Hepatocyte (in vitro differentiated cells): ENCODE measurements around the gene THOC1. TPM values are rescaled to one million over a fixed set of nuclear protein-coding genes. Genes with fewer than 3 reads are reported as not detected.

Source experiments
- DNase-seq: peaks from one replicate; pipeline ENCODE4 v3.0.0-alpha.2; 2016; ENCODE audit warnings: low spot score
- H2AFZ ChIP-seq: fragments of 200-600 bp; sonication (generic); 2 replicates; pipeline ENCODE4 v1.6.0; 2016; ENCODE audit warnings: antibody characterized with exemption, mild to moderate bottlenecking
- H3K27ac ChIP-seq: fragments of 200-600 bp; sonication (generic); 2 replicates; pipeline ENCODE4 v1.5.1; 2016; ENCODE audit warnings: mild to moderate bottlenecking
- H3K27me3 ChIP-seq: fragments of 200-600 bp; sonication (generic); 2 replicates; pipeline ENCODE4 v1.6.1; 2016
- H3K36me3 ChIP-seq: fragments of 200-600 bp; sonication (generic); replicated peaks from 2 replicates; pipeline ENCODE4 v1.5.1; 2016; ENCODE audit warnings: low read depth; ENCODE audit not compliant: insufficient read depth
- H3K4me1 ChIP-seq: fragments of 200-600 bp; sonication (generic); 2 replicates; pipeline ENCODE4 v1.5.1; 2016; ENCODE audit warnings: mild to moderate bottlenecking, moderate library complexity; ENCODE audit not compliant: insufficient read depth
- H3K4me2 ChIP-seq: fragments of 200-600 bp; sonication (generic); 2 replicates; pipeline ENCODE4 v1.6.0; 2016
- H3K4me3 ChIP-seq: fragments of 200-600 bp; sonication (generic); 2 replicates; pipeline ENCODE4 v1.5.1; 2016; ENCODE audit warnings: mild to moderate bottlenecking
- H3K79me2 ChIP-seq: fragments of 200-600 bp; sonication (generic); 2 replicates; pipeline ENCODE4 v1.6.0; 2017; ENCODE audit warnings: mild to moderate bottlenecking
- H3K9me2 ChIP-seq: fragments of 200-600 bp; sonication (generic); replicated peaks from 2 replicates; pipeline ENCODE4 v1.6.0; 2017; ENCODE audit warnings: mild to moderate bottlenecking; ENCODE audit not compliant: insufficient read depth
- H3K9me3 ChIP-seq: fragments of 200-600 bp; sonication (generic); 2 replicates; pipeline ENCODE4 v1.5.1; 2016; ENCODE audit warnings: low read depth, mild to moderate bottlenecking
- H4K20me1 ChIP-seq: fragments of 200-600 bp; sonication (generic); 2 replicates; pipeline ENCODE4 v1.6.0; 2016; ENCODE audit warnings: mild to moderate bottlenecking; ENCODE audit not compliant: insufficient read depth, poor library complexity, severe bottlenecking
- EZH2 ChIP-seq: fragments of 200-600 bp; sonication (generic); IDR thresholded peaks from 2 replicates; pipeline ENCODE4 v1.6.1; 2016; ENCODE audit warnings: antibody characterized with exemption, mild to moderate bottlenecking, borderline replicate concordance
- EZH2phosphoT487 ChIP-seq: fragments of 200-600 bp; sonication (generic); IDR thresholded peaks from one replicate; pipeline ENCODE4 v1.6.1; 2018; ENCODE audit warnings: antibody characterized with exemption, mild to moderate bottlenecking, low read depth, moderate library complexity; ENCODE audit not compliant: unreplicated experiment, severe bottlenecking
- WGBS: methylation state at CpG from one replicate; pipeline ENCODE4 v1.1.6; 2016; ENCODE audit warnings: low lambda C conversion rate; ENCODE audit errors: missing lambda C conversion rate; 5-methylcytosine and 5-hydroxymethylcytosine counted together
- polyA plus RNA-seq: library from polyadenylated mRNA; unstranded; fragments of >200 nt; fragmentation: Nextera tagmentation; extraction: Ambion mirVana; gene quantifications from 2 replicates; pipeline ENCODE4 v1.2.1, GENCODE V29; 2016
- total RNA-seq: library from RNA; depleted of rRNA; stranded (reverse); fragments of >200 nt; gene quantifications from 2 replicates; pipeline ENCODE4 v1.2.3, GENCODE V29; 2014
- TF ChIP-seq, protein P1 (sequence below): fragments of 200-600 bp; sonication (generic); IDR thresholded peaks from 2 replicates; pipeline ENCODE4 v1.5.1; 2016; ENCODE audit warnings: antibody characterized with exemption, mild to moderate bottlenecking; ENCODE audit not compliant: poor library complexity

THOC1 gene
- total and polyA plus RNA-seq, 2 experiments from 2014 or later = 28.9 to 50.3 TPM

DNA sequence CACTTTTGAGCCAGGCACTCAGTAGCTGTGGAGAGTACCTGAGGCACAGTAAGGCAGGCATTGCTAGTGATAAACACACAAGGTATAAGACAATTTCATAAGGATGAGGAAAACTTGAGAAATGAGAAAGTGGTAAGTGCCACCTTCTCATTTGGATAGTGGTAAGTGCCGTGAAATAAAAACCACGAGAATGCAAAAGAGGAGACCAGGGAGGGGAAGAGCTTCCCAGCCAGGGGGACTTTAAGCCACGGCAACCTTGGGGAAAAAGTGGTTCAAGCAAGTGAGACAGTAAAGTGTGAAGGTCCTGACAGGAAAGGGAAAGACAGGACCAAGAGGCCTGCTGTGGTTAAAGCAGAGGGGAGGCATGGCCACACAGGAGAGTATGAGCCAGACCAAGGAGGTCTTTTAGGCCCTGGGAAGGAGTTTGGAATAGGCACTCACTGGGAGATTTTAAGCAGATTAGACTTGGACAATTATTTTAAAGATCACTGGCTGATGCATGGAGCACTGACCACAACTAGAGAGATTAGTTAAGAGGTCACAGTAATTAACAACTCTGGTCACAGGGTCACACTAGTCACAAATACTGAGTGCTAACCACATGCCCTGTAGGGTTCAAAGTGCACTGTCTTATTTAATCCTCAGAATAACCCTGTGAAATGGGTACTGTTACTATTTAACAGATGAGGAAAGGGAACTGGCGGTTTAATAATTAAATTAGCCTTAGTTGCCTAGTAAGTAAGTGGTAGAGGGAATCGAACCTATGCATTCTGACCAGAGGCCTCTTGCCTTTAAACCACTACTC is 50.1 kb downstream of the THOC1 start:
- TF ChIP-seq, protein P1, sequence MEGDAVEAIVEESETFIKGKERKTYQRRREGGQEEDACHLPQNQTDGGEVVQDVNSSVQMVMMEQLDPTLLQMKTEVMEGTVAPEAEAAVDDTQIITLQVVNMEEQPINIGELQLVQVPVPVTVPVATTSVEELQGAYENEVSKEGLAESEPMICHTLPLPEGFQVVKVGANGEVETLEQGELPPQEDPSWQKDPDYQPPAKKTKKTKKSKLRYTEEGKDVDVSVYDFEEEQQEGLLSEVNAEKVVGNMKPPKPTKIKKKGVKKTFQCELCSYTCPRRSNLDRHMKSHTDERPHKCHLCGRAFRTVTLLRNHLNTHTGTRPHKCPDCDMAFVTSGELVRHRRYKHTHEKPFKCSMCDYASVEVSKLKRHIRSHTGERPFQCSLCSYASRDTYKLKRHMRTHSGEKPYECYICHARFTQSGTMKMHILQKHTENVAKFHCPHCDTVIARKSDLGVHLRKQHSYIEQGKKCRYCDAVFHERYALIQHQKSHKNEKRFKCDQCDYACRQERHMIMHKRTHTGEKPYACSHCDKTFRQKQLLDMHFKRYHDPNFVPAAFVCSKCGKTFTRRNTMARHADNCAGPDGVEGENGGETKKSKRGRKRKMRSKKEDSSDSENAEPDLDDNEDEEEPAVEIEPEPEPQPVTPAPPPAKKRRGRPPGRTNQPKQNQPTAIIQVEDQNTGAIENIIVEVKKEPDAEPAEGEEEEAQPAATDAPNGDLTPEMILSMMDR = no peak
- no peak for TF ChIP-seq EZH2
- no peak for TF ChIP-seq EZH2phosphoT487
- no peak for DNase-seq

DNA sequence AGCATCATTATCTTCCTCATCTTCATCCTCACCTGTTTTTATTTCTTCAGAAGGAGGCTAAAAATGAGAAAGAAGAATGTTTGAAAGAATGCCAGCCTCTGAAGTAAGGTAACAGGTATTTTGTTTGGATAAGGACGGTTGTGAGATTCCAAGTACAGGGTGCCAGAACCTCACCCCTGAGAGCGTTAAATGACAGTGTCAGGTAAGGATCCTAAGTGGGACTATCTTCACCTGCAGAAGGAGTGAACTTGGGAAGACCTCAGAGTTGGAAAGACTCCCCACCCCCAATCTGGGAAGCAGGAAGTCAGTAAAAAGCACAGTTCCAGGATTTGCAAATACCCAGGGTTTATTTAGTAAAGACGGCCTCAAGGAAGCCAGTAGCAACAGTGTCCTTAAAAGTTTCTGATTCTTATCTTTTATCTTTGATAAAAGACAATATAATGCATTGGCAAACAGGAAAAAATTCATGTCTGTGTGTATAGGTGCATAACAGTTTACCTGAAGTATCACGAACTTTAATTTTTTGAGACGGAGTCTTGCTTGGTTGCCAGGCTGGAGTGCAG is 52.3 kb downstream of the THOC1 start:
- Histone ChIP-seq H2AFZ (no peak overlapping the region), H3K79me2 (no peaks in the 10 kb centered on the region), H3K27me3 (no peaks in the 10 kb centered on the region), H3K9me2 (no peaks in the 10 kb centered on the region), H3K4me2 (no peak overlapping the region), H3K4me1 (no peaks in the 10 kb centered on the region), H3K27ac (no peak overlapping the region), H4K20me1 (no peaks in the 10 kb centered on the region), H3K36me3 (peaks cover 5% of the 10 kb centered on the region), H3K9me3 (no peaks in the 10 kb centered on the region), H3K4me3 (no peak overlapping the region)
- TF ChIP-seq EZH2phosphoT487 (no peak), EZH2 (no peak)
- TF ChIP-seq, protein P1 = no peak
- DNase-seq = no peak
- 75% methylated on average over 5 of the region's 5 CpGs for WGBS

More for the DNA sequence above, 50.1 kb downstream of the THOC1 start:
- Histone ChIP-seq H3K79me2 (no peaks in the 10 kb centered on the region), H3K4me3 (no peak overlapping the region), H3K36me3 (no peaks in the 10 kb centered on the region), H3K9me2 (no peaks in the 10 kb centered on the region), H3K9me3 (no peaks in the 10 kb centered on the region), H3K27me3 (no peaks in the 10 kb centered on the region), H4K20me1 (no peaks in the 10 kb centered on the region), H3K27ac (no peak overlapping the region), H3K4me1 (no peaks in the 10 kb centered on the region), H2AFZ (no peak overlapping the region), H3K4me2 (no peak overlapping the region)
- WGBS = 92% methylated on average over 5 of the region's 5 CpGs

DNA sequence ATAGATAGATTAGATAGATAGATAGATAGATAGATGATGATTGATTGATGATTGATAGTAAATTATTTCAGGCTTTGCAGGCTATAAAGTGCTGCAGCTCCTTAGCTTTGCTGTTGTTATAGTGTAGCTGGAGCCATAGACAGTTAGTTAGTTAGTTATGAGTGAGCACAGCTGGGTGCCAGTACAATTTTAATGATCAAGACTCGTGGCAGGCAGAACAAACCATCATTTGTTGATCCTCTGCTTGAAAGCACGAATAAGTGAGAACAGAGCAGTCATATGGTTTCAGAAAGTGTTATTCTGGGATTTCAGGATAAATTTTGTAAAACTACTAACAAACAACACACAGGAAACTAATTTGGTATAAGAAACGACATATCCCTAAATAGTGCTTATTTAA is 53.9 kb downstream of the THOC1 start:
- no peak overlapping the region for H3K4me2 ChIP-seq
- no peak overlapping the region for H2AFZ ChIP-seq
- no peaks in the 10 kb centered on the region for H4K20me1 ChIP-seq
- TF ChIP-seq EZH2phosphoT487 = no peak
- TF ChIP-seq EZH2 = no peak
- TF ChIP-seq, protein P1 = no peak
- no peaks in the 10 kb centered on the region for H3K27me3 ChIP-seq
- H3K9me3 ChIP-seq = no peaks in the 10 kb centered on the region
- no peak overlapping the region for H3K27ac ChIP-seq
- no peaks in the 10 kb centered on the region for H3K79me2 ChIP-seq
- H3K36me3 ChIP-seq = peaks cover 5% of the 10 kb centered on the region
- no peak overlapping the region for H3K4me3 ChIP-seq
- H3K4me1 ChIP-seq = no peaks in the 10 kb centered on the region
- DNase-seq = no peak
- 92% methylated on average over 3 of the region's 3 CpGs for WGBS
- no peaks in the 10 kb centered on the region for H3K9me2 ChIP-seq
